GM13976 (cell line): Measurements from ENCODE around the gene NCOA3.

Experiments used
- DNase-seq: peaks from one replicate; pipeline ENCODE4 v3.0.0; 2012; ENCODE audit warnings: low spot score
- CTCF ChIP-seq: IDR thresholded peaks from 2 replicates; pipeline ENCODE4 v1.5.1; 2012; ENCODE audit warnings: borderline replicate concordance, mild to moderate bottlenecking; ENCODE audit not compliant: insufficient read depth; ENCODE audit errors: extremely low read depth, missing control alignments, control extremely low read depth
- in situ Hi-C: fragments of 300-500 bp; cut with MboI; formaldehyde crosslinking; loops from one replicate; pipeline ENCODE4 v1.12.0; 2022; ENCODE audit warnings: low sequenced_read_pairs, mixed read lengths, inconsistent platforms; ENCODE audit not compliant: unreplicated experiment

Gene NCOA3

GRCh38 chr20:47648943-47649342, 147.3 kb downstream of the NCOA3 start:
- in situ Hi-C loops: no loop called here
- no peak for TF ChIP-seq CTCF
- no peak for DNase-seq

GRCh38 chr20:47652301-47652700, 150.6 kb downstream of the NCOA3 start:
- no peak for TF ChIP-seq CTCF
- in situ Hi-C loops: no loop called here
- no peak for DNase-seq

GRCh38 chr20:47652794-47653193, 151.1 kb downstream of the NCOA3 start:
- in situ Hi-C loops: no loop called here
- TF ChIP-seq CTCF: no peak

GRCh38 chr20:47653869-47654268, 152.2 kb downstream of the NCOA3 start:
- DNase-seq: no peak
- in situ Hi-C loops: no loop called here
- TF ChIP-seq CTCF: no peak

More at GRCh38 chr20:47652794-47653193, 151.1 kb downstream of the NCOA3 start:
- DNase-seq: no peak

GRCh38 chr20:47654370-47654769, 152.7 kb downstream of the NCOA3 start:
- in situ Hi-C loops: no loop called here
- DNase-seq: no peak
- TF ChIP-seq CTCF: no peak

- no peak for TF ChIP-seq CTCF
- in situ Hi-C loops: no loop called here
- no peak for DNase-seq
These were observed 153.9 kb downstream of the NCOA3 start for GRCh38 chr20:47655635-47656034.

GRCh38 chr20:47656318-47656717, 154.6 kb downstream of the NCOA3 start:
- in situ Hi-C loops: no loop called here
- DNase-seq: no peak
- TF ChIP-seq CTCF: no peak
